RWPE2 (cell line): Measurements from ENCODE around the gene PCDH15.

ENCODE experiments used
- ATAC-seq: fragments of 200-7000 bp; cut with Tn5 transposase; 3 replicates; pipeline ENCODE4 v1.9.1; 2021; ENCODE audit warnings: low read depth
- DNase-seq: peaks from one replicate; pipeline ENCODE4 v3.0.0-alpha.2; 2020; ENCODE audit warnings: low spot score
- H3K27ac ChIP-seq: fragments of 450-650 bp; 2 replicates; pipeline ENCODE4 v1.5.1; 2017; ENCODE audit warnings: mild to moderate bottlenecking; ENCODE audit not compliant: poor library complexity, severe bottlenecking
- H3K27me3 ChIP-seq: fragments of 250-450 bp; sonication (Bioruptor Pico); 2 replicates; pipeline ENCODE4 v1.5.1; 2021; ENCODE audit warnings: mild to moderate bottlenecking, moderate library complexity; ENCODE audit not compliant: insufficient read depth, poor library complexity, severe bottlenecking
- H3K36me3 ChIP-seq: fragments of 250-450 bp; sonication (Bioruptor Pico); 2 replicates; pipeline ENCODE4 v1.5.1; 2020; ENCODE audit warnings: low read depth, mild to moderate bottlenecking, moderate library complexity
- H3K4me1 ChIP-seq: fragments of 250-450 bp; sonication (Bioruptor Pico); 2 replicates; pipeline ENCODE4 v1.5.1; 2021; ENCODE audit warnings: mild to moderate bottlenecking, moderate library complexity; ENCODE audit not compliant: insufficient read depth, poor library complexity, severe bottlenecking
- H3K4me3 ChIP-seq: fragments of 250-450 bp; sonication (Bioruptor Pico); 2 replicates; pipeline ENCODE4 v1.5.1; 2021; ENCODE audit warnings: mild to moderate bottlenecking, moderate library complexity; ENCODE audit not compliant: severe bottlenecking
- H3K9me3 ChIP-seq: fragments of 250-450 bp; sonication (Bioruptor Pico); 2 replicates; pipeline ENCODE4 v1.5.1; 2021; ENCODE audit warnings: mild to moderate bottlenecking, moderate library complexity; ENCODE audit not compliant: severe bottlenecking
- CTCF ChIP-seq: fragments of 450-650 bp; IDR thresholded peaks from one replicate; pipeline ENCODE4 v1.5.1; 2017; ENCODE audit warnings: mild to moderate bottlenecking, moderate library complexity; ENCODE audit not compliant: poor library complexity, severe bottlenecking

The PCDH15 gene

DNA sequence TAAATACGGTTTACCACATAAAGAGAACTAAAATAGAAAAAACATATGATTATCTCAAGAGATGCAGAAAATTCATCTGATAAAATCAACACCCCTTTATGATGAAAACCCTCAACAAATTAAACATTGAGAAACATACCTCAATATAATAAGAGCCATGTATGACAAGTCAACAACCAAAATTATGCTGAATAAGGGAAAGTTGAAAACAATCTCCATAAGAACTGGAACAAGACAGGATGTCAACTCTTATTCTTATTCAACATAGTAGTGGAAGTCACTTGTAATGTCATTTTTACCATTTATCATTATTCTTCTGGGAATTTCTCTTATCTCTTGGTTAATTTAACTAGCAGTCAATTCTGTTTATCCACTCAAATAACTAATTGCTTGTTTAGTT, 79.0 kb downstream of the PCDH15 start:
- Histone ChIP-seq H3K36me3 (no peaks in the 10 kb centered on the region), H3K27ac (no peak overlapping the region), H3K9me3 (no peaks in the 10 kb centered on the region), H3K4me3 (no peak overlapping the region), H3K4me1 (no peaks in the 10 kb centered on the region), H3K27me3 (no peaks in the 10 kb centered on the region)
- no peak for TF ChIP-seq CTCF
- DNase-seq (no peak), ATAC-seq (no peak)

GRCh38 chr10:54710918-54711317, 90.1 kb downstream of the PCDH15 start:
- ATAC-seq (no peak), DNase-seq (no peak)
- Histone ChIP-seq H3K4me1 (no peaks in the 10 kb centered on the region), H3K27ac (no peak overlapping the region), H3K36me3 (no peaks in the 10 kb centered on the region), H3K9me3 (no peaks in the 10 kb centered on the region), H3K4me3 (no peak overlapping the region), H3K27me3 (no peaks in the 10 kb centered on the region)
- TF ChIP-seq CTCF, result no peak

GRCh38 chr10:54708591-54708990, 92.4 kb downstream of the PCDH15 start:
- Histone ChIP-seq H3K27ac (no peak overlapping the region), H3K36me3 (no peaks in the 10 kb centered on the region), H3K4me1 (no peaks in the 10 kb centered on the region), H3K4me3 (no peak overlapping the region), H3K27me3 (no peaks in the 10 kb centered on the region), H3K9me3 (no peaks in the 10 kb centered on the region)
- DNase-seq, result no peak
- no peak for TF ChIP-seq CTCF
- no peak for ATAC-seq

GRCh38 chr10:54708021-54708420, 93.0 kb downstream of the PCDH15 start:
- no peaks in the 10 kb centered on the region for H3K27me3 ChIP-seq
- no peak overlapping the region for H3K27ac ChIP-seq
- no peaks in the 10 kb centered on the region for H3K9me3 ChIP-seq
- no peak overlapping the region for H3K4me3 ChIP-seq
- DNase-seq, result no peak
- ATAC-seq, result no peak
- H3K4me1 ChIP-seq, result no peaks in the 10 kb centered on the region
- TF ChIP-seq CTCF, result no peak
- no peaks in the 10 kb centered on the region for H3K36me3 ChIP-seq

GRCh38 chr10:54702583-54703485, 98.2 kb downstream of the PCDH15 start:
- no peak for DNase-seq
- no peak for TF ChIP-seq CTCF
- Histone ChIP-seq H3K9me3 (no peaks in the 10 kb centered on the region), H3K27ac (no peak overlapping the region), H3K4me3 (no peak overlapping the region), H3K4me1 (no peaks in the 10 kb centered on the region), H3K36me3 (no peaks in the 10 kb centered on the region), H3K27me3 (peaks cover 5% of the 10 kb centered on the region)
- ATAC-seq, result no peak
